Activated CD8-positive, alpha-beta memory T cell treated with anti-CD3 and anti-CD28 coated beads for 4 hours (primary cell): ENCODE data around the gene PAPOLG.
"Not testable (repeated sequence)": the region's sequence is repeated elsewhere in the genome, so short reads cannot be mapped to it uniquely, and the experiment has no call there.

Experiments
- DNase-seq, 2 donors: peaks; one replicate each; pipeline ENCODE4 v3.0.0-alpha.2; 2020; ENCODE audit warnings: low read depth in 2 of 2

The PAPOLG gene

GRCh38 chr2:60775048-60775639 is 19.1 kb downstream of the PAPOLG start:
- no peak for DNase-seq

DNA sequence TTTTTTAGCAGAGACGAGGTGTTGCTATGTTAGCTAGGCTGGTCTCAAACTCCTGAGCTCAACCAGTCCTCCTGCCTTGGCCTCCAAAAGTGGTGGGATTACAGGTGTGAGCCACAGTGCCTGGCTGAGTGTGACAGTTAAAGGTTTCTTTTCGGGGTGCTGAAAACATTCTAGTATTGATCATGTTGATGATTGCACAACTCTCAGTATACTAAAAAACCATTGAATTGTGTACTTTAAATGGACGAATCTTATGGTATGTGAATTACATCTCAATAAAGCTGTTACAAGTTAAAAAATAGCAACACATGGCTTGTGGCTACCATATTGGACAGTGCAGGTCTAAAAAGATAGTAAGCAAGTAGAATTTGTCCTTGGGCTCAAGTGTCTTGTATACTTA is 22.3 kb downstream of the PAPOLG start:
- DNase-seq = no peak

GRCh38 chr2:60779426-60779825 is 23.4 kb downstream of the PAPOLG start:
- DNase-seq = no peak

- DNase-seq = no peak
These were observed 24.7 kb downstream of the PAPOLG start for GRCh38 chr2:60780721-60781120.

DNA sequence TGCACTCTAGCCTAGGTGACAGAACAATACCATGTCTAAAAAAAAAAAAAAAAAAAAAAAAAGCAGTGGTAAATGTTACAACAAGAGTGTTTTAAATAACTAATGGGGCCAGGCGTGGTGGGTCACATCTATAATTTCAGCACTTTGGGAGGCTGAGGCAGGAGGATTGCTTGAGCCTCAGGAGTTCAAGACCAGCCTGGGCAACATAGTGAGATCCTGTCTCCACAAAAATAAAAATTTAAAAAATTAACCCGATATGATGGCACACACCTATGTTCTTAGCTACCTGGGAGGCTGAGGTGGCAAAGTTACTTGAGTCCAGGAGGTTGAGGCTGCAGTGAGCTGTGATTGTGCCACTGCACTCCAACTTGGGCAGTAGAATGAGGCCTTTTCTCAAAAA is 37.1 kb downstream of the PAPOLG start:
- DNase-seq = no peak

- no peak for DNase-seq
These were observed 38.3 kb downstream of the PAPOLG start for GRCh38 chr2:60794271-60794863.

- DNase-seq = no peak
These were observed 40.8 kb downstream of the PAPOLG start for GRCh38 chr2:60796573-60797509.

DNA sequence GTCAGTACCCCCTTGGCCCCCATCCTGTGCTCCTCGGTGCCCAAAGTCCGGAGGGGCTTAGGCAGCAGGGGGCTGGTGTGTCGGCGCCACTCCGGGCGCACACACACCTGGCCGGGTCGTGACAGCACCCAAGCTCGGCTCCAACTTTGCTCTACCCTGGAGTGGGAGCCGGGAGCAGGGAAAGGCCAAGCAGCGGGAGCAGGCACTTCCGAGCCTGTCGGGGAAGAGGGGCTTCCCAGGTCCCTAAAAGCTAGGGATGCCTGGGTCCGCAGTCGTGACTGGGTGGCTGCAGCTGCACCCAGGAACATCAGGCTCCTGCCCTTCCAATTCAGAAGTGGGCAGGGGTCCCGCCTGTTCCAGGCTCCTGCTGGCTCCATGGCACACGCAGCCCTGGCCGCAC is 48.4 kb downstream of the PAPOLG start:
- no peak for DNase-seq

DNA sequence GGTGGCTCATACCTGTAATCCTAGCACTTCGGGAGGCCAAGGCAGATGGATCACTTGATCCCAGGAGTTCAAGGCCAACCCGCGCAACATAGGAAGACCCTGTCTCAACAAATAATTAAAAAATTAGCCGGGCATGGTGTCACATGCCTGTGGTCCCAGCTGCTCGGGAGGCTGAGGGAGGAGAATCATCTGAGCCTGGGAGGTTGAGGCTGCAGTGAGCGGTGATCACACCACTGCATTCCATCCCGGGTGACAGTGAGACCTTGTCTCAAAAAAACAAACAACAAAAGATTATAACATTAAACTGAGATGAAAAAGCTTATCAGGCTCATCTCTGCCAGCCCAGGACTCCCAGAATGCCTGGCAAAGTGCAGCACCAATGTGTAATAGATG is 50.5 kb downstream of the PAPOLG start:
- no peak for DNase-seq

DNA sequence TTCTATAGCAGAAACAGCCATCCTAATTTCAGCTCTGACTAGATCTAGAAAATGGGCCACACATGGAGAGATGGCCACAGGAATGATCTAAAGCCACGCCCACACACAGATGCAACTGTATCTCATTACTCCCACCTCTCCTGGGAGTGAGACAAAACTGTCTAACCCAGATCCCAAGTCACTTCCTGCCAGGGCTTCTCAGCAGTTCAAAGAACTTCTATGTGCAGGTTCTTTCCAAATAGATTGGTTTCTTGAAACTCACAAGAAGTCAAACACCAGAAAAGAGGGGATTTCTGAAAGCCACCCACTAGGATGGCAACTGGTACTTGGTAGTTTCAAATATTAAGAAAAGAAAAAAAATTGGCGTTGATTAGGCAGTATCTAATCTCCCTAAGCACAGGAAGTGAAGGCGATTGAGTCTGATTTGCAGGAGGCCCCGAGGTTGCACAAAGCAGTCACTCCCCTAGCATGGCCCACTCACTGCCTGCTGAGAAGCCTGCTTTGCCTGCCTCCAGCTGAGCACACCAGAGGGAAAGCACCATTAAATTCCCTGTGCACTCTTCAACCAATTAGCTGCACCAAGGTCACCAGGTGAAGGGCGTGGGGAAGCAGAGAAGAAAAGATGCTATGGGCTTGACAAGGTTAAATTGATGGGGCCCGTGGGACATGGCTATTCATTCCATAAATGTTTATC is 51.1 kb downstream of the PAPOLG start:
- peak in 1 of 2 donors; percentile 23 for DNase-seq

DNA sequence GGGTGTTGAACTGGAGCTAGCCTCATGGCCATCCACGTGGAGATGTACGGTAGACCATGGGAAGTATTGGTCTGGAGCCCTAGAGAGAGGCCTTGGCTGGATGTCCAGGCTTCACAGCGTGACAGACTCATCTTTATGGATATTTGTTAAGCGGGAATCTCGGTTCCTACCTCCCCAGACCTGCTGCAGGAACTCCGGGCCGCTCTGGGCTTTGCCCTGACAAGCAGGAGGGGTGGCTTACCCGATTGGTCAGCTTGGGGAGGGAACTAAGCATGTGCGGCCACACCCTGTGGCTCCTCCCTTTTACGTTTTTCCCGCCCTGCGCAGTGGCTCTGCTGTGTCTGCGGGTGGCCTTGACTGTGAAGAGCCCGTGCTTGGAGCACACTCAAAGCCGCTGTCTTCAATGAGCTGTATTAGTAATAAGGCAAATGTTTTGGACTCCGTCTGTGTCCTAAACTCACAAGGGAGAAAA is 52.3 kb downstream of the PAPOLG start:
- no peak for DNase-seq

- DNase-seq = no peak
These were observed 55.7 kb downstream of the PAPOLG start for GRCh38 chr2:60811491-60812375.

DNA sequence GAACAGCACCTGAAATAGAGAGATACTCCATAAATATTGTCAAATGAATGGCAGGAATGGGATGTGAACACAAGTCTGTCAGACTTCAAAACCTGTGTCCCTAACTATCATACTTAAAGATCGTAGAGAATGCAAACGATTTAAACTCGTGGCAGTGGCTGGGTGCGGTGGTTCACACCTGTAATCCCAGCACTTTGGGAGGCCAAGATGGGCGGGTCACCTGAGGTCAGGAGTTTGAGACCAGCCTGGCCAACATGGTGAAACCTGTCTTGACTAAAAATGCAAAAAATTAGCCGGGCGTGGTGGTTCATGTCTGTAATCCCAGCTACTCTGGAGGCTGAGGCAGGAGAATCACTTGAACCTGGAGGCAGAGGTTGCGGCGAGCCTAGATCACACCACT is 61.1 kb downstream of the PAPOLG start:
- not testable (repeated sequence) for DNase-seq

- peak in 1 of 2 donors; percentile 54 for DNase-seq
These were observed 62.2 kb downstream of the PAPOLG start for GRCh38 chr2:60818272-60818671.

- DNase-seq = peak; percentile 76 to 86
These were observed 63.2 kb downstream of the PAPOLG start for GRCh38 chr2:60819155-60819862.

DNA sequence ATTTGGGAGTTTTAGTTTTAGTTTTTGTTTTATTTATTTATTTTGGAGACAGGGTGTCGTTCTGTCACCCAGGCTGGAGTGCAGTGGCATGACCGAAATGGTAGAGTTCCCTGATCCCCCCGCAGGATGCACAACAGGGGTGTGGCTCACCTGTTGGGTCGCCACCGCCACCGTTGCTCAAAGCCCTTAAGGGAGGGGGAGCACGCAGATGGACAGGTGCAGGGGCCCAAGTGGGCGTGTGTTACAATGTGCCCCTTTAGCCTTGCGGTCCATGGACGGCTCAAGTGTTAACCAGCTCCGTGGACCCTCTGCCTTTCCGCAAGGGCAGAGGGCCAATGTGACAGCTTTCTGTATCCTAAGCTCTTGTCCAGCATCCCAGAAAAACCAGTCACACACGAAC is 63.9 kb downstream of the PAPOLG start:
- DNase-seq = no peak

GRCh38 chr2:60820416-60821132 is 64.5 kb downstream of the PAPOLG start:
- no peak for DNase-seq

- no peak for DNase-seq
These were observed 65.0 kb downstream of the PAPOLG start for GRCh38 chr2:60821133-60821469.

DNA sequence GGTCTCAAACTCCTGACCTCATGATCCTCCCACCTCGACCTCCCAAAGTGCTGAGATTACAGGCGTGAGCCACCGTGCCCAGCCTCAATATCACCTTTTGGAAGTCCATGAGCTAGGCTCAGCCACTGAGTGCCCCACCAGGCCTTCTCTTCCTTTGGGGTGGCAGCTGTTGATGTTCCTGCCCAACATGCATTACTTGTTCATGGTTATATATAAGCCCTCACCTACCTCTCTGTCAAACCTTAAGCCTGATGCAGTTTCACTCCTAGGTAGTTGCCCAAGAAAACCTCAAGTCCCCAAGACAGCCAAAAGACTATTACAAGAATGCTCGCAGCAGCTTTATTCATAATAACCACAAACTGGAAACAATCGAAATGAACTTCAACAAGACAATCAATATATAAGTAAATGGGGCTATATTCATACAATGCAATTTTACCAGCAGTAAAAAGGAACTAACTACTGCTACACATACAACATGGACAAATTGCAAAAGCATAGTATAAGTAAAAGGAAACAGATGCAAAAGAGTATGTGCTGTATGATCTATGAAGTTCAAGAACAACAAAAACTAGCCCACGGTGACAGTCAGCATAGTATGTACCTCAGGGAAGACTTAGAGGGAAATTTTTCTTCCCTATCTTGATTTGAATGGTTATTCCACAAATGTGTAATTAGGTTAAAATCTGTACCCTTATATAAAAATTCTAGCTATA is 65.7 kb downstream of the PAPOLG start:
- DNase-seq = no peak
